PC-9 (cell line): Measurements from ENCODE around the gene FAT1.

ENCODE experiments used
- EZH2 ChIP-seq: fragments of 200-600 bp; sonication (generic); IDR thresholded peaks from 2 replicates; pipeline ENCODE4 v1.8.0; 2017; ENCODE audit warnings: antibody characterized with exemption, low read depth
- TF ChIP-seq, protein P1 (sequence below): fragments of 200-600 bp; sonication (generic); conservative IDR thresholded peaks from 2 replicates; pipeline ENCODE4 v1.6.1; 2017; ENCODE audit warnings: mixed run types, antibody characterized with exemption, mild to moderate bottlenecking, moderate library complexity

- TF ChIP-seq, protein P1, sequence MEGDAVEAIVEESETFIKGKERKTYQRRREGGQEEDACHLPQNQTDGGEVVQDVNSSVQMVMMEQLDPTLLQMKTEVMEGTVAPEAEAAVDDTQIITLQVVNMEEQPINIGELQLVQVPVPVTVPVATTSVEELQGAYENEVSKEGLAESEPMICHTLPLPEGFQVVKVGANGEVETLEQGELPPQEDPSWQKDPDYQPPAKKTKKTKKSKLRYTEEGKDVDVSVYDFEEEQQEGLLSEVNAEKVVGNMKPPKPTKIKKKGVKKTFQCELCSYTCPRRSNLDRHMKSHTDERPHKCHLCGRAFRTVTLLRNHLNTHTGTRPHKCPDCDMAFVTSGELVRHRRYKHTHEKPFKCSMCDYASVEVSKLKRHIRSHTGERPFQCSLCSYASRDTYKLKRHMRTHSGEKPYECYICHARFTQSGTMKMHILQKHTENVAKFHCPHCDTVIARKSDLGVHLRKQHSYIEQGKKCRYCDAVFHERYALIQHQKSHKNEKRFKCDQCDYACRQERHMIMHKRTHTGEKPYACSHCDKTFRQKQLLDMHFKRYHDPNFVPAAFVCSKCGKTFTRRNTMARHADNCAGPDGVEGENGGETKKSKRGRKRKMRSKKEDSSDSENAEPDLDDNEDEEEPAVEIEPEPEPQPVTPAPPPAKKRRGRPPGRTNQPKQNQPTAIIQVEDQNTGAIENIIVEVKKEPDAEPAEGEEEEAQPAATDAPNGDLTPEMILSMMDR = no peak
- no peak for TF ChIP-seq EZH2
Measured at GRCh38 chr4:186623546-186623945, 100.1 kb downstream of the FAT1 start.
